Gastroesophageal sphincter (tissue), 4 donors: ENCODE data around the gene LARGE1. TPM values are rescaled to one million over a fixed set of nuclear protein-coding genes. Genes with fewer than 3 reads are reported as not detected.
A peak's percentile ranks its signal among the peaks of the same experiment; 100 is the strongest.

Source experiments
- ATAC-seq: fragments of 150-250 bp; one replicate; pipeline ENCODE4 v1.9.1; 2016; ENCODE audit warnings: mild to moderate bottlenecking, moderate library complexity
- H3K27ac ChIP-seq, 4 donors: fragments of 200-600 bp; sonication (generic) in 3 of 4; 1 replicate in 3 of 4; 2 replicates in 1 of 4; pipeline ENCODE4 v1.5.1; 2016 to 2019
- H3K27me3 ChIP-seq: fragments of 200-600 bp; sonication (generic); one replicate; pipeline ENCODE4 v1.5.1; 2019
- H3K36me3 ChIP-seq, 2 donors: fragments of 200-600 bp; sonication (generic); one replicate each; pipeline ENCODE4 v1.5.1; 2019; ENCODE audit warnings: control low read depth in 1 of 2
- H3K4me1 ChIP-seq, 3 donors: fragments of 200-600 bp; sonication (generic); 1 replicate in 2 of 3; 2 replicates in 1 of 3; pipeline ENCODE4 v1.5.1; 2016 to 2019; ENCODE audit warnings: control low read depth in 2 of 3
- H3K4me3 ChIP-seq, 2 donors: fragments of 200-600 bp; sonication (generic); one replicate each; pipeline ENCODE4 v1.5.1; 2019; ENCODE audit warnings: mild to moderate bottlenecking in 1 of 2, moderate library complexity in 1 of 2
- H3K9me3 ChIP-seq, 3 donors: fragments of 200-600 bp; sonication (generic); one replicate each; pipeline ENCODE4 v1.5.1; 2017 to 2019; ENCODE audit warnings: control low read depth in 2 of 3
- EP300 ChIP-seq: sonication (generic); formaldehyde crosslinking; IDR thresholded peaks from one replicate; pipeline ENCODE4 v1.6.1; 2017; ENCODE audit warnings: antibody characterized with exemption, mild to moderate bottlenecking
- POLR2A ChIP-seq, 2 donors: fragments of 450-650 bp; IDR thresholded peaks; one replicate each; pipeline ENCODE4 v1.6.1; 2017; ENCODE audit warnings: antibody characterized with exemption in 2 of 2, mild to moderate bottlenecking in 2 of 2, moderate library complexity in 1 of 2
- POLR2AphosphoS5 ChIP-seq: sonication (generic); formaldehyde crosslinking; IDR thresholded peaks from one replicate; pipeline ENCODE4 v1.6.1; 2017; ENCODE audit warnings: antibody characterized with exemption
- WGBS, 2 donors: methylation state at CpG; one replicate each; pipeline ENCODE4 v1.1.5; 2018; ENCODE audit warnings: low coverage in 1 of 2; 5-methylcytosine and 5-hydroxymethylcytosine counted together
- total RNA-seq, 4 donors: library from RNA; depleted of rRNA; stranded (reverse); fragments of >200 nt; gene quantifications; one replicate each; pipeline ENCODE4 v1.1.0, GENCODE V29; 2016
- TF ChIP-seq, protein P1 (sequence below), 4 experiments: fragments of 200-600 bp in 2 of 4; fragments of 450-650 bp in 2 of 4; sonication (generic) in 1 of 4; IDR thresholded peaks; one replicate each; pipeline ENCODE4 v1.5.1; 2017 to 2019; ENCODE audit warnings: antibody characterized with exemption in 4 of 4, mild to moderate bottlenecking in 2 of 4, moderate library complexity in 2 of 4

LARGE1 gene
- total RNA-seq, 4 donors from 2014 or later: 23.0 to 67.8 (median 48.0) TPM

DNA sequence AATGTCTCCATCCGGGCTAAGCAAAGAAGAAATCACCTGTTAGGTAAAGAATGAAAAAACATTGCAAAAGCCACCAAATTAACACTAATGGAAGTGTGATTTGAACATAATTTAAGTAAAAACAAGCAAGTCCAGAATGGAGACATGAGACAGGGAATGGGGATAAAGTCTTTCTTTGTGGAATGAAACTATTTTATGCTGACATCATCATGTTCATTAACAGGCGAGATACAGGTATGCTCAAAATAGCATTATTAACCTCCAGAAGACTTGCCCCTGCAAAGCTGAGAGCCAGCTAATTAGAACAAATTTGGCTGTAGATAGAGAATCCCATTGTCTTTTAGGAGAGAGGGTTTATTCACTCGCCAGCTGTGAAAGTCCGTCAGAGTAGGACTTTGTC is 4.9 kb upstream of the LARGE1 start:
- WGBS, 2 donors: 89% methylated on average over 3 to 4 of the region's 4 CpGs
- Histone ChIP-seq H3K4me1 (peaks cover 0 to 26% (median 6%) of the 10 kb centered on the region in 3 donors), H3K36me3 (no peaks in the 10 kb centered on the region), H3K27me3 (no peaks in the 10 kb centered on the region), H3K4me3 (no peak overlapping the region), H3K9me3 (no peaks in the 10 kb centered on the region), H3K27ac (no peak overlapping the region)
- TF ChIP-seq POLR2AphosphoS5: no peak
- TF ChIP-seq EP300: no peak
- no peak for ATAC-seq

DNA sequence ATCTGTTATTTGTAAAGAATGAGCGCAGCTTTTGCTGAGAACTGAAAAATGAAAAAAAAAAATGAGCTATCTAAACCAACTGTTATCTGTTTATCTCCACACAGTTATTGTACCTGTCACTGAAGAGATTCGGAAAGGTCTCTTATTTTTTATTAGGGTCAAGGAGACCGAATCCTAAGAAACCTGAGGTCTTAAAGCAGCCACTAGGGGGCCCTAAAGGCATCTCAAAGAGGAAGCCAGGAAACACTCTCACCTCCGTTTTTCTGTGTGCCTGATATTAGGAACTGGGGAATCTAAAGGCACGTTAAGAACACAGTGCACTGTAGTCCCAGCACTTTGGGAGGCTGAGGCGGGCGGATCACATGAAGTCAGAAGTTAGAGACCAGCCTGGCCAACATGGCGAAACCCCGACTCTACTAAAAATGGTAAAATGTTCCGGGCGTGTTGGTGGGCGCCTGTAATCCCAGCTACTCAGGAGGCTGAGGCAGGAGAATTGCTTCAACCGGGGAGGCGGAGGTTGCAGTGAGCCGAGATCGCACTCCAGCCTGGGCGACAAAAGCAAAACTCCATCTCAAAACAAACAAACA is 3.5 kb upstream of the LARGE1 start:
- no peak overlapping the region for H3K27ac ChIP-seq
- H3K36me3 ChIP-seq: no peaks in the 10 kb centered on the region
- no peak for ATAC-seq
- H3K4me3 ChIP-seq: no peak overlapping the region
- H3K27me3 ChIP-seq: no peaks in the 10 kb centered on the region
- H3K4me1 ChIP-seq: peaks cover 0 to 35% (median 11%) of the 10 kb centered on the region in 3 donors
- 3 to 35% methylated on average over 3 to 17 of the region's 17 CpGs for WGBS, 2 donors
- no peak for TF ChIP-seq EP300
- TF ChIP-seq, protein P1, sequence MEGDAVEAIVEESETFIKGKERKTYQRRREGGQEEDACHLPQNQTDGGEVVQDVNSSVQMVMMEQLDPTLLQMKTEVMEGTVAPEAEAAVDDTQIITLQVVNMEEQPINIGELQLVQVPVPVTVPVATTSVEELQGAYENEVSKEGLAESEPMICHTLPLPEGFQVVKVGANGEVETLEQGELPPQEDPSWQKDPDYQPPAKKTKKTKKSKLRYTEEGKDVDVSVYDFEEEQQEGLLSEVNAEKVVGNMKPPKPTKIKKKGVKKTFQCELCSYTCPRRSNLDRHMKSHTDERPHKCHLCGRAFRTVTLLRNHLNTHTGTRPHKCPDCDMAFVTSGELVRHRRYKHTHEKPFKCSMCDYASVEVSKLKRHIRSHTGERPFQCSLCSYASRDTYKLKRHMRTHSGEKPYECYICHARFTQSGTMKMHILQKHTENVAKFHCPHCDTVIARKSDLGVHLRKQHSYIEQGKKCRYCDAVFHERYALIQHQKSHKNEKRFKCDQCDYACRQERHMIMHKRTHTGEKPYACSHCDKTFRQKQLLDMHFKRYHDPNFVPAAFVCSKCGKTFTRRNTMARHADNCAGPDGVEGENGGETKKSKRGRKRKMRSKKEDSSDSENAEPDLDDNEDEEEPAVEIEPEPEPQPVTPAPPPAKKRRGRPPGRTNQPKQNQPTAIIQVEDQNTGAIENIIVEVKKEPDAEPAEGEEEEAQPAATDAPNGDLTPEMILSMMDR (IDR thresholded peaks at IDR 0.05): peak; percentile 70 to 82 (median 78)
- H3K9me3 ChIP-seq: no peaks in the 10 kb centered on the region

DNA sequence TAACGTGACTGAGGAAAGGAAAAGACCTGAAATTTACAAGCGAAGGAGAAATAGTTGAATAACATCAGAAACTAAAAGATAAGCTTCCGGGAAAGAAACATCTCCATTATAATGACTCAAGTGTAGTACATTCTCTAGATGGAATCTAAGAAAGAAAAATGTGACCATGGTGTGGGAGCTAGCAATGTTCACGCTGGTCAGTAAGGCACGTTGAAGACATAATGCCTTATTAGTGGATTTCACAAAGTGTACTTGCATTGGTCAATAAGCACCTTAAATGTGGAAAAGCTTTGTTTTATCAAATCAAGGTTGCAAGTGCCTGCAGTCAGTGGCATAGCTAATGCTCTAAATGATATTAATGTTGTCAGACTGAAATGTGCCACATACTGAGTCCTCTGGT is 2.8 kb upstream of the LARGE1 start:
- 0 to 6% methylated on average over 4 to 5 of the region's 5 CpGs for WGBS, 2 donors
- ATAC-seq: no peak
- no peaks in the 10 kb centered on the region for H3K27me3 ChIP-seq
- peaks cover 0 to 42% (median 15%) of the 10 kb centered on the region in 3 donors for H3K4me1 ChIP-seq
- H3K36me3 ChIP-seq: no peaks in the 10 kb centered on the region
- no peaks in the 10 kb centered on the region for H3K9me3 ChIP-seq
- peak overlapping the region; percentile 51 to 91 for H3K4me3 ChIP-seq
- peak overlapping the region in 3 of 4 donors; percentile 50 to 91 (median 91) for H3K27ac ChIP-seq
- TF ChIP-seq POLR2A (IDR thresholded peaks at IDR 0.05) (no peak), POLR2AphosphoS5 (no peak), EP300 (no peak)
- TF ChIP-seq, protein P1 (IDR thresholded peaks at IDR 0.05): no peak

DNA sequence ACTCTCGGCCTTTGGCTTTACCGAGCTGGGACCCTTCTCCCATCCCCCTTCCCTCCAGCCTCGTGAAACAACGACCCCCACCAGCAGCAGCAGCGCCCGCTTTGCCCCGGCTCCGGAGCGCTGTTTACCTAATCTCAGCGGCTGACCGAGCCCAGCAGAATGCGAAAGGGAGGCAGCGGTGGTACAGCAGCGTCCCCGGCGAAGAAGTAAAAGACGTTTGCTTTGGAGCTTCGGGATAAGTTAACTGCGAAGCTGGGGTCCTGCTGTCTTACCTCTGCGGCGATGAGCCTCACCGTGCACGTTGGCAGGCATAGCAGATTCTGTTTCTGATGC is 2.0 kb upstream of the LARGE1 start:
- no peaks in the 10 kb centered on the region for H3K36me3 ChIP-seq
- TF ChIP-seq EP300 (no peak), POLR2AphosphoS5 (peak; percentile 17), POLR2A (IDR thresholded peaks at IDR 0.05) (no peak)
- TF ChIP-seq, protein P1 (IDR thresholded peaks at IDR 0.05): no peak
- no peaks in the 10 kb centered on the region for H3K9me3 ChIP-seq
- H3K4me1 ChIP-seq: peaks cover 0 to 49% (median 15%) of the 10 kb centered on the region in 3 donors
- H3K27me3 ChIP-seq: no peaks in the 10 kb centered on the region
- WGBS, 2 donors: 0% methylated on average over 2 to 6 of the region's 23 CpGs
- ATAC-seq: no peak
- H3K4me3 ChIP-seq: peak overlapping the region; percentile 51 to 91
- peak overlapping the region; percentile 50 to 91 (median 90) for H3K27ac ChIP-seq

DNA sequence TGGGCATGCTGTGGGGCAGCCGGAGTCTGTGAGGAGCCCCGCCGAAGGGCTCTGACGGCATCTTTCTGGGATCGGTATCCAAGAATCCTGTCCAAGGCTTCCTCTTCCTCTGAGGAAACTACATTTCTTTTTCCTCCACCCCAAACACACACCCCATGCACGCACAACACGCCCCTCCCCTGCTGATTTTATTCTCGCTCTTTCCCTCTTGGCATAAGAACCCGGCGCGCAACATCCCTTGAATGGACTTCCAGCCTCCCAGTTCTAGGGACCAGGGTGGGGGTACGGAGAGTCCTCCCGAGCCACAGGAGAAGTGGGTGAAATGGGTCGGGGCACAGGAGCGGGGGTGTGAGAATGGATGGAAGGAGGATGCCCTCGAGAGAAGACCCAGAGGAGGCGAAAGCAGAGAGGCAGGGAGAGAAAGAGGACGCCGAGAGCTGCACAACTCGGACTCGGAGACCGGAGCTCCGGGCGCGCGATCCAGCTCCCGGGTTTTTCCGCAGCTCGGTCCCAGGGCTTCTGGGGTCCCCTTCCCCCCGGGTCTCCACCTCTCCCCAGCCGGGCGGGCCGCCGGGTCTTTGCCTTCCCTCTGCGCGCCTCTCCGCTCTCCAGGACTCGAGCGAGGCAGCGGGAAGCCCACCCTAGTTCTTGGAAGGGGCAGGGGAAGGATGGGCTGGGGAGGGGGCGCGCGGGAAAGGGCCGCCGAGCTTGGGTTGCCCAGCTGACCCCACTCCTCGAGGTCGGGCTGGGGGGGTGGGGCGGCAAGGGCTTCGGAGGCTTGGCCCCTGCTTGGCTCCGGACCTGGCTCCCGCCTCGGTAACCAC is 1.5 kb upstream of the LARGE1 start:
- Histone ChIP-seq H3K27ac (peak overlapping the region; percentile 50 to 91 (median 90)), H3K4me3 (peak overlapping the region; percentile 51 to 91), H3K4me1 (peaks cover 0 to 53% (median 15%) of the 10 kb centered on the region in 3 donors), H3K9me3 (no peaks in the 10 kb centered on the region), H3K27me3 (no peaks in the 10 kb centered on the region), H3K36me3 (no peaks in the 10 kb centered on the region)
- TF ChIP-seq POLR2A (IDR thresholded peaks at IDR 0.05): no peak
- TF ChIP-seq POLR2AphosphoS5: peak; percentile 4
- TF ChIP-seq, protein P1 (IDR thresholded peaks at IDR 0.05): no peak
- WGBS, 2 donors: 0% methylated on average over 3 to 19 of the region's 52 CpGs
- ATAC-seq: peak; percentile 9
